ENCODE measurements around the gene RHBDL2.
"Not testable (repeated sequence)": the region's sequence is repeated elsewhere in the genome, so short reads cannot be mapped to it uniquely, and the experiment has no call there.

The RHBDL2 gene, protein sequence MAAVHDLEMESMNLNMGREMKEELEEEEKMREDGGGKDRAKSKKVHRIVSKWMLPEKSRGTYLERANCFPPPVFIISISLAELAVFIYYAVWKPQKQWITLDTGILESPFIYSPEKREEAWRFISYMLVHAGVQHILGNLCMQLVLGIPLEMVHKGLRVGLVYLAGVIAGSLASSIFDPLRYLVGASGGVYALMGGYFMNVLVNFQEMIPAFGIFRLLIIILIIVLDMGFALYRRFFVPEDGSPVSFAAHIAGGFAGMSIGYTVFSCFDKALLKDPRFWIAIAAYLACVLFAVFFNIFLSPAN

GRCh38 chr1:38941527-38942019 lies at the start of gene RHBDL2:
Gene RHBDL2 (minus strand): TSS chr1:38941830. CDS start chr1:38919212, 22,618 bp downstream.
- in situ Hi-C loops (cut with HindIII; ENCODE audit: low pct_ligation_motif_present, low pct_unique_long_range_greater_than_20kb, low sequenced_read_pairs): no loop called here
- DNase-seq: peak; percentile 72

DNA sequence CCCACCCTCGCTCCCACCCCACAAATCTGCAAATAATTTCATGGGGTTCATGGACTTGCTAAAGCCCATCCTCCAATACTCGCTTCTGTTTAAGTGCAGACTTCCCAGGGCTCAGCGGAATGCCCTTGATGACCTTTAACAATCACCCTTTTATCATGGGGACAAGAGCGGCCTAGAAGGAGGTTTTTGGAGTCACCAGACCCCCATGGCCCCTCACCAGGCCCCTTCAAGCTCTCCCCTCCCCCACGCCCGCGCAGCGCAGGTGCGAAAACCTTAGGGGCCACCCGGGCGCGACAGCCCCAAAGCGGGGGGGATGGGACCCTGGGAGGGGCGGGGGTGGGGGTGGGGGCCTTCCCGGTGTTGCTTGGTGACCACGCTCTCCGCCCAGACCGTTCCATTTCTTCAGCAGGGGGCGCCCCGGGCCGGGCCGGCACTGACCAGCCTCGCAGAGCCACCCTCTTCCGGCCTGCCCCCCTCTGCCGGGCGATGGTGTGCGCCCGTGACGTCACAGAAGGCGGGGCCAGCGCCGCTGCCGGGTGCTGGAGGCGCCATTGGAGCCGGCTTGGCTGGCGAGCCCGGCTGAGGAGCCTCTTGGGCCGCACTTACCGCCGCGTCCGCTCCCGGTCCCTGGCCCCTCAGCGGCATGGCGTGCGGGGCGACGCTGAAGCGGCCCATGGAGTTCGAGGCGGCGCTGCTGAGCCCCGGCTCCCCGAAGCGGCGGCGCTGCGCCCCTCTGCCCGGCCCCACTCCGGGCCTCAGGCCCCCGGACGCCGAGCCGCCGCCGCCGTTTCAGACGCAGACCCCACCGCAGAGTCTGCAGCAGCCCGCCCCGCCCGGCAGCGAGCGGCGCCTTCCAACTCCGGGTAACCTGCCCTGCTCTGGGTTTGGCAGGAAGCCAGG lies 49.4 kb upstream of the RHBDL2 start, which contains the start of gene AKIRIN1:
Gene AKIRIN1 (plus strand): TSS at position 539 of the 900 bp plus-strand sequence. CDS start 105 bp downstream, at position 644.
- in situ Hi-C loops (cut with HindIII; ENCODE audit: low pct_ligation_motif_present, low pct_unique_long_range_greater_than_20kb, low sequenced_read_pairs): no loop called here
- DNase-seq: peak; percentile 93

DNA sequence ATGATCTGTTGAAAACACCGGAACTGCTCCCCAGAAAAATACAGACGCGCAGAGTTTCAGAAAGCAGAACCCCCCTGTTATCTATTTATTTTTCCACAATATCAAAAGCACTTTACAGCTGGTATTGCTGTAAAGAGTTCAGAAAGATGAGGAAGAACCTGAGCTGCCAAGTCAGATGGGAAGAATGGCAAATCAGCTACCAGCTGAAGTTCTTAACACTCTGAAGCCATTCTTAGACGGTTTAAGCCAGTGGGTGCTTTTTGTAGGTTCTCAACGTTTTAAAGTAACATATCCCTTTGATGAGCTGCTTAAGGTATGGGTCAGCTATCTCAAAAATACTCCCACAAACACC lies 48.7 kb upstream of the RHBDL2 start:
- no peak for DNase-seq
- in situ Hi-C loops (cut with HindIII; ENCODE audit: low pct_ligation_motif_present, low pct_unique_long_range_greater_than_20kb, low sequenced_read_pairs): no loop called here

DNA sequence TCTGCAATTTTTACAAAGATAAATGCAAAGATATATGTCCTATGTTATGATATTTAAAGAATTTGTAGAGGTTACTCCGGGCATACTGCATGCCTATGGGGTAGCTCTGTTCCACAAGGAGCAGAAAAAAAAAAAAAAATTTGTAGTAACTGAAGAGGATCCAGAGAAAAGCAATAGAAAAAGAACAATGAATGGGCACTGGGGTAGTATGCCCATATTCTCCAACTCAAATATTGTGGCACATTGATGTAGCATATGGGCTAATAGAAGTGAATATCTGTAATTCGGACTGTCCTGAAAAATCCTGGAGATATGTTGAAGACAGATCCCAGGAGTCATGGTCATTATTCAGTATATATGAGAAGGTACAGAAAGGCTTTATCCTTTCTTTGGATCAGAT lies 48.3 kb upstream of the RHBDL2 start:
- in situ Hi-C loops (cut with HindIII; ENCODE audit: low pct_ligation_motif_present, low pct_unique_long_range_greater_than_20kb, low sequenced_read_pairs): no loop called here
- no peak for DNase-seq

DNA sequence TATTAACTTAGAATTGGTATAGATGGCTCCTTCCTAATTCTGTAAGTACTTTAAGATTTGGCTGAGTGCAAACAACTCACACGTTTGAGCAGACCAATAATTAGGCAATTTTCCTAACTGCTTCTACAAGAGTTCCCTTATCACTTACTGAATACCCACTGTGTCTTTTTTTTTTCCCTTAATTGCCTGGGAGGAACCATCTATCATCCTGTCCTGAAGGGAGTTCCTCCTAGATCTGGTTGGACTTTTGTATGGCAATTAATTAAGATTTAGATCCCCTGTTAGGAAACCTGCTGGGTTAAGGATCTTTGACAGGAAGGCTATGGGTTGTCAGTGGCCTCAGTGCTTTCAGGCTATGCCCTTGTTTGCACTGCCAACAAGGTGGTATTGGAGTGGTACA lies 37.8 kb upstream of the RHBDL2 start:
- in situ Hi-C loops (cut with HindIII; ENCODE audit: low pct_ligation_motif_present, low pct_unique_long_range_greater_than_20kb, low sequenced_read_pairs): not testable (repeated sequence)

DNA sequence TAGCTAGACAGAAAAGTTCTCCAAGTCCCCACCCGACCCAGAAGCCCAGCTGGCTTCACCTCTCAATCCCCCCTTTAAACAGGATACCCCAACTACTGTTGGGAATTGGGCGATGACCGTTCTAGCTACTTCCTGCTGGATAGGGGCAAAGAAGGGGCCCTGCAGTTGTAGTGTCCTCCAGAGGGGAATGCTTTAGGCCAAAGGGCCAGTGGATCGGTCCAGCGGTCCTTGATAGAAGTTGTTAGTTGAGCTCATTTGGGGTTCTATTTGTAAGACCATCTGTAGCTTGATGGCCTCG lies 36.6 kb upstream of the RHBDL2 start:
- in situ Hi-C loops (cut with HindIII; ENCODE audit: low pct_ligation_motif_present, low pct_unique_long_range_greater_than_20kb, low sequenced_read_pairs); DNase-seq: not testable (repeated sequence)

More for the DNA sequence above, 37.8 kb upstream of the RHBDL2 start:
- DNase-seq: not testable (repeated sequence)

DNA sequence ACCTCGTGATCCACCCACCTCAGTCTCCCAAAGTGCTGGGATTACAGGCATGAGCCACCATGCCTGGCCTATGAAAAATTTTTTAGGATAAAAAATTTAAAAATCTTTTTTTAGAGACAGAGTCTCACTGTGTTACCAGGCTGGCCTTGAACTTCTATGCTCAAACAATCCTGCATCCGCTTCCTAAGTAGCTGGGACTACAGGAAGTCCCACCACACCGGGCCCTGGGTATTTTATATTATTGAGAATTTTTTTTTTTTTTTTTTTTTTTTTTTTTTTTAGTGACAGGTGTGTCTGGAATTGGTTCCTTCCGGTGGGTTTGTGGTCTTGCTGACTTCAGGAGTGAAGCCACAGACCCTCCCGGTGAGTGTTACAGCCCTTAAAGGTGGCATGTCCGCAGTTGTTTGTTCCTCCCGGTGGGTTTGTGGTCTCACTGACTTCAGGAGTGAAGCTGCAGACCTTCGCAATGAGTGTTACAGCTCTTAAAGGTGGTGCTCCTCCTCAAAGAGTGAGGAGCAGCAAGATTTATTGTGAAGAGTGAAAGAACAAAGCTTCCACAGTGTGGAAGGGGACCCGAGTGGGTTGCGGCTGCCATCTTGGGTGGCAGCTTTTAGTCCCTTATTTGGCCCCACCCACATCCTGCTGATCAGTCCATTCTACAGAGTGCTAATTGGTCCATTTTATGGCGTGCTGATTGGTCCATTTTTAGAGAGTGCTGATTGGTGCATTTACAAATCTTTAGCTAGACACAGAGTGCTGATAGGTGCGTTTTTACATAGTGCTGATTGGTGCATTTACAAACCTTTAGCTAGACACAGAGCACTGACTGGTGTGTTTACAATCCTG lies 36.0 kb upstream of the RHBDL2 start:
- in situ Hi-C loops (cut with HindIII; ENCODE audit: low pct_ligation_motif_present, low pct_unique_long_range_greater_than_20kb, low sequenced_read_pairs); DNase-seq: not testable (repeated sequence)

- in situ Hi-C loops (cut with HindIII; ENCODE audit: low pct_ligation_motif_present, low pct_unique_long_range_greater_than_20kb, low sequenced_read_pairs): no loop called here
Measured at GRCh38 chr1:38973659-38974437, 32.2 kb upstream of the RHBDL2 start.

GRCh38 chr1:38973145-38973544 lies 31.5 kb upstream of the RHBDL2 start:
- DNase-seq; in situ Hi-C loops (cut with HindIII; ENCODE audit: low pct_ligation_motif_present, low pct_unique_long_range_greater_than_20kb, low sequenced_read_pairs): not testable (repeated sequence)

More at GRCh38 chr1:38973659-38974437, 32.2 kb upstream of the RHBDL2 start:
- DNase-seq: no peak

DNA sequence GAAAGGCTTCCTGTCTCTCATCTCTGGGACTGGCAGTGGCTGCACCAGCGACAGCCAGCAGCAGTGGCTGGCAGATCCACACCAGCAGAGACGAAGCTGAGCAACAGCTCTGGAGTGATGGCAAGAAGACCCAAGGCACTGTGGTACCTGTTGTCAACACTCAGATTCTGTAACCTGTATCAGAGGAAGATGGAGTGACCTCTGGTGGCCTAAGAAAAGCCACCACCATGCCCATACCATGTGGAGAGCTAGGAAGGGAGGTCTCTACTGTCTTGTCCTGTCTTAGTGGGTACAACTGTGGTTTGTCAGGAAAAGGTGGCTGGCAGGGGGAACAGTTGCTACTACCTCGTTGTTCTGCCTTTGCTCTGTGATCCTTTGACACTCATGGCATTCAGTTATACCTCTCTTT lies 22.5 kb upstream of the RHBDL2 start:
- DNase-seq: no peak
- in situ Hi-C loops (cut with HindIII; ENCODE audit: low pct_ligation_motif_present, low pct_unique_long_range_greater_than_20kb, low sequenced_read_pairs): no loop called here

- in situ Hi-C loops (cut with HindIII; ENCODE audit: low pct_ligation_motif_present, low pct_unique_long_range_greater_than_20kb, low sequenced_read_pairs): no loop called here
- DNase-seq: no peak
Measured at GRCh38 chr1:38962560-38962959, 20.9 kb upstream of the RHBDL2 start.

DNA sequence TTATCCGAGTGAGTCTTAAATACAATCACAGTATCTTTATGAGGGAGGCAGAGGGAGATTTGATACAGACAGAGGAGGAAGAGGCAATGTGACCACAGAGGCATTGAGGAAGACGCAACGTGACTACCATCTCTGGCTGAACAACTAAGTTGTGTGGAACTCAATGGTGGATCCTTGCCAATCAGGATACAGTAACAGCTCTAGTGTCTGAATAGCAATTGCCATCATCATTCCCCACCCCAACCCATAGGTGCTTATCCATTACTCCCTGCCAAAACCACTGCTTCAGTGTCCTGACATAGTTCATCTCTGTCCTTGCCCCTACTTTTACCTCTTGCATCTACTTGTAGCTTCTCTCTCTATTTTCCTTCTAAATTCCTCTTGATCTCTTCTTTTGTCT lies 20.5 kb upstream of the RHBDL2 start:
- no peak for DNase-seq
- in situ Hi-C loops (cut with HindIII; ENCODE audit: low pct_ligation_motif_present, low pct_unique_long_range_greater_than_20kb, low sequenced_read_pairs): no loop called here

DNA sequence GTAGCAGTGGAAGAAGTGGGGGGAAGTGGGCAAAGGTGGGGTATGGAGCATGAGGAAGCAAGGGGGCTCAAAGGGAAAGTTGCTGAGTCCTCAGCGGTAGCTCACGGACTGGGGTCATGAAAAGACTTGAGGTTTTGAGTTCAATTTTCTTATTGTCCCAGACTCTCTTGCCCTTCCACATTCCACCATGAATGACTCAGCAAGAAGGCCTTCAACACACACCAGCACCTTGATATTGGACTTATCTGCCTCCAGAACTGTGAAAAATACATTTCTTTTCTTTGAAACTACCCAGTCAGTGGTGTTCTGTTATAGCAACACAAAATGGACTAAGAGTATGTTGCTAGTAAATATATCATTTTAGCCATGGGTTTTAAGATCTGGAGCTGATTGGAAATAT lies 17.3 kb upstream of the RHBDL2 start:
- DNase-seq: peak; percentile 19
- in situ Hi-C loops (cut with HindIII; ENCODE audit: low pct_ligation_motif_present, low pct_unique_long_range_greater_than_20kb, low sequenced_read_pairs): no loop called here

DNA sequence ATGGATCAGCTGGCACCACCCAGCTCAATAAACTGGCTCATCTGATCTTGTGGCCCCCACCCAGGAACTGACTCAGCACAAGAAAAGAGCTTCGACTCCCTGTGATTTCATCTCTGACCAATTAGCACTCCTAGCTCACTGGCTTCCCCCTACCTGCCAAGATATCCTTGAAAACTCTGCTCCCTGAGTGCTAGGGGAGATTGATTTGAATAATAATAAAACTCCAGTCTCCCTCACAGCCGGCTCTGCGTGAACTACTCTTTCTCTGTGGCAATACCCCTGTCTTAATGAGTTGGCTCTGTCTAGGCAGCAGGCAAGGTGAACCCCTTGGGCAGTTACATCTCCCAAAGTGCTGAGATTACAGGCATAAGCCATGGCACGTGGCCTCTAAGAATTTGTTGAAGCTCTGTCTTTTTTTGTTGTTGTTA lies 11.8 kb upstream of the RHBDL2 start:
- in situ Hi-C loops (cut with HindIII; ENCODE audit: low pct_ligation_motif_present, low pct_unique_long_range_greater_than_20kb, low sequenced_read_pairs): no loop called here
- DNase-seq: no peak

DNA sequence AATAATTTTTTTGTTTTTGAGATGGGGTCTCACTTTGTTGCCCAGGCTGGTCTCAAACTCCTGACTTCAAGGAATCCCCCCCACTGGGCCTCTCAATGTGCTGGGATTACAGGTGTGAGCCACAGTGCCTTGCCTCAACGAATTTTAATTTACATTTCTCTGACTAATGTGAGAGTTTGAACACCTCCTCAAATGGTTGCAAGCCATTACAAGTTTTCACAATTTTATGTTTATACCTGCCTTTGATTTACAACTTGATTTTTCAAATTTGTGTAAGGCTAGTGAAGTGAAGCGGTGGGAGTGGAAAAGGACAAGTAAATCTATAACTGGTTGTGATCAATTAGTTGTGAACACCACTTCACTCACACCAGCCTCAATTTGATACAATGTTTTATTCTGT lies 8.9 kb upstream of the RHBDL2 start:
- in situ Hi-C loops (cut with HindIII; ENCODE audit: low pct_ligation_motif_present, low pct_unique_long_range_greater_than_20kb, low sequenced_read_pairs): no loop called here
- DNase-seq: no peak

GRCh38 chr1:38944547-38944946 lies 2.9 kb upstream of the RHBDL2 start:
- in situ Hi-C loops (cut with HindIII; ENCODE audit: low pct_ligation_motif_present, low pct_unique_long_range_greater_than_20kb, low sequenced_read_pairs): no loop called here

DNA sequence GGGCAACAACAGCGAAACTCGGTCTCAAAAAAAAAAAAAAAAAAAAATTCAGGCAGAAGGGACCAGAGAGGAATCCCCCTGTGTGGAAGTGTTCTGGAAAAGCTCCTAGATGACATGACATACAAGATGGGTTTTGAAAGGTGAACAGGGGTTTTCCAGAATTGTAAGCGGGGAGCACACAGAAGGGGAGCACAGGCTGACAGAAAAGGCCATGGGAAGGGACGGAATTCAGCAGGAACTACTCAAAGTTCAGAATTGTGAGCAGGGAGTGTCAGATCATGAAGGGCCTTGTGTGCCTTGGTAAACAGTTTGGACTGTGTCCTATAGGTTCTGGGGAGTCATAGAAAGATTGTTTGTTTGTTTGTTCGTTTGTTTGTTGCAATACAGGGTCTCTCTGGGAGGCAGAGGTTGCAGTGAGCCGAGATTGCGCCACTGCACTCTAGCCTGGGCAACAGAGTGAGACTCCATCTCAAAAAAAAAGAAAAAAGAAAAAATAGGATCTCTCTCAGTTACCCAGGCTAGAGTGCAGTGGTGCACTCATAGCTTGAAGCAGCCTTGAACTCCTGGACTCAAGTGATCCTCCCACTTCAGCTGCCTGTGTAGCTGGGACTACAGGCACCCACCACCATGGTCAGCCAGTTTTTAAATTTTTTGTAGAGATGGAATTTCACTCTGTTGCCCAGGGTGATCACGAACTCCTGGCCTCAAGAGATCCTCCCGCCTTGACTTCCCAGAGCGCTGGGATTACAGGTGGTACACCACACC lies 1.2 kb upstream of the RHBDL2 start:
- in situ Hi-C loops (cut with HindIII; ENCODE audit: low pct_ligation_motif_present, low pct_unique_long_range_greater_than_20kb, low sequenced_read_pairs): no loop called here
- no peak for DNase-seq

More at GRCh38 chr1:38944547-38944946, 2.9 kb upstream of the RHBDL2 start:
- no peak for DNase-seq
